Astrocyte (in vitro differentiated cells and primary cell): ENCODE results near the gene LRRC3B.

Experiments
- CTCF ChIP-seq: IDR thresholded peaks from 2 replicates; pipeline ENCODE4 v1.5.1; 2011; ENCODE audit warnings: low read depth, mild to moderate bottlenecking, inconsistent platforms, low read length, moderate library complexity; ENCODE audit not compliant: insufficient read depth
- EZH2 ChIP-seq: IDR thresholded peaks from 2 replicates; pipeline ENCODE4 v1.6.1; 2012; ENCODE audit warnings: mild to moderate bottlenecking, low read length, inconsistent platforms; ENCODE audit not compliant: insufficient read depth

DNA sequence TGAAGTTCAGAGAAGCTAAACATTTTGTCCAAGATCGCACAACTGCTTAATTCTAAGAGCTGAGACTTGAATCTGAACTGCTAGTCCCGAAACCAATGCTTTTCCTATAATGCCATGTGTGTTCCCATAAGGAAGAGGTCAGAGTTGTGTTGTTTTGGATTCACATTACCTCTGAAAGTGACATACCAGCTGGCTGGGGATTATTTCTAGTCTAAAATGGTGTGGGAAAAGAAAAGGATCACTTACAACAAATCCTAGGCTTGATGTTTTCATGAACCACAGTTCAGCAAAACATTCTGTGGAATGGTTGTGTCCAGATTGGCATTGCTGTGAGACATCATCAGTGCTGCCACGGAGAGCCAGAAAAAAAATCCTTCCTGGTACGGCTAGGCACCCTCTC lies 35.0 kb upstream of the LRRC3B start:
- TF ChIP-seq CTCF (no peak), EZH2 (no peak)
